ENCODE measurements around the gene MAD1L1. TPM values are rescaled to one million over a fixed set of nuclear protein-coding genes. Genes with fewer than 3 reads are reported as not detected.

MAD1L1 gene
- total and polyA plus RNA-seq, 2 of the 13 experiments (the other 11 are each of a cell fraction or from before 2014, with no cell fraction given), result 17.4 to 64.7 TPM

GRCh38 chr7:2172311-2173188, 60.2 kb downstream of the MAD1L1 start (continued):
- TF ChIP-seq DZIP1 (CRISPR knock-in tag; IDR thresholded peaks at IDR 0.05), result 0 out of 2 replicates have a peak, but pooled peaks have one; percentile 24
- peak; percentile 80 for TF ChIP-seq ZNF687 (CRISPR knock-in tag; IDR thresholded peaks at IDR 0.05)
- TF ChIP-seq MED1 (CRISPR knock-in tag; IDR thresholded peaks at IDR 0.05), result peak; percentile 44; the same call in 1 of the 2 replicates
- 0 out of 2 replicates have a peak, but pooled peaks have one; percentile 35 for TF ChIP-seq ZNF614 (CRISPR knock-in tag; IDR thresholded peaks at IDR 0.05; ENCODE audit: borderline replicate concordance)
- TF ChIP-seq FOXA3 (CRISPR knock-in tag; IDR thresholded peaks at IDR 0.05), result peak; percentile 83
- peak; percentile 39 for TF ChIP-seq HOXA3 (CRISPR knock-in tag; IDR thresholded peaks at IDR 0.05)

Measured in HepG2 (cell line).